ENCODE data around the gene KRTAP1-1.
"Not testable (repeated sequence)": the region's sequence is repeated elsewhere in the genome, so short reads cannot be mapped to it uniquely, and the experiment has no call there.

The KRTAP1-1 gene

DNA sequence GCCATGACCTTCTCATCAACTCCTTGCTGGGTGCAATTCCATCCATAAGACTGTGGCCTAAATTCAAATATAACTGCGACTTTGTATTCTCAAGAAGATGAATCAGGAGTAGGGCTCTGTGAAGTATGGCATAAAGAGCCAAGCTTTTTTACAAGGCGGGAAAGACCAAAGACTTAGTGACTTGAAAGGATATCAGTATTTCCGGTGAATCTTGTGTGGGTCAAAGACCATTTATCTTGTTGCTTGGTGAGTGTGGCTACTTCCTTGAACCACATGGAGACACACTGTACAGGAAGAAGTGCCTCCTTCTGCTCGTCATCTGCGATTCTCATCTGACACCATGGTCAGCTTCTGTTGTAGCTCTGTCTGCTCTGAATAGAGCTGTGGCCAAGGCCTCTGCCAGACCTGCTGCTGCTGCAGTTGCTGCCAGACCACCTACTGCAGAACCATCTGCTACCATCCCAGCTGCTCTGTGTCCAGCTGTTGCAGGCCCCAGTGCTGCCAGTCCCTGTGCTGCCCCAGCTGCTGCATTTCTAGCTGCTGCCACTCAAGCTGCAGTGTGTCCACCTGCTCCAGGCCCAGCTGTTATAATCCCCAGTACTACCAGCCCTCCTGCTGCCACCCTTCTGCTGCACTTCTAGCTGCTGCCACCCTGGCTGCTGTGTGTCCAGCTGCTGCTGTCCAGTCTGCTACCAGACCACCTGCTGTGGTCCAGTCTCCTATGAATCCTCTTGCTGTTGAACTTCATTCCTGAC is 30.5 kb upstream of the KRTAP1-1 start:
- Mint-ChIP-seq H3K27ac (peak overlapping the region in 1 of 3 experiments; percentile 5), H3K9me3 (peaks cover 6% of the 10 kb centered on the region), H3K36me3 (ENCODE audit: low read depth) (no peaks in the 10 kb centered on the region), H3K27me3 (ENCODE audit: low read depth) (peaks cover 11% of the 10 kb centered on the region), H3K4me3 (no peak overlapping the region), H3K4me1 (no peaks in the 10 kb centered on the region)
- TF ChIP-seq, protein P1, sequence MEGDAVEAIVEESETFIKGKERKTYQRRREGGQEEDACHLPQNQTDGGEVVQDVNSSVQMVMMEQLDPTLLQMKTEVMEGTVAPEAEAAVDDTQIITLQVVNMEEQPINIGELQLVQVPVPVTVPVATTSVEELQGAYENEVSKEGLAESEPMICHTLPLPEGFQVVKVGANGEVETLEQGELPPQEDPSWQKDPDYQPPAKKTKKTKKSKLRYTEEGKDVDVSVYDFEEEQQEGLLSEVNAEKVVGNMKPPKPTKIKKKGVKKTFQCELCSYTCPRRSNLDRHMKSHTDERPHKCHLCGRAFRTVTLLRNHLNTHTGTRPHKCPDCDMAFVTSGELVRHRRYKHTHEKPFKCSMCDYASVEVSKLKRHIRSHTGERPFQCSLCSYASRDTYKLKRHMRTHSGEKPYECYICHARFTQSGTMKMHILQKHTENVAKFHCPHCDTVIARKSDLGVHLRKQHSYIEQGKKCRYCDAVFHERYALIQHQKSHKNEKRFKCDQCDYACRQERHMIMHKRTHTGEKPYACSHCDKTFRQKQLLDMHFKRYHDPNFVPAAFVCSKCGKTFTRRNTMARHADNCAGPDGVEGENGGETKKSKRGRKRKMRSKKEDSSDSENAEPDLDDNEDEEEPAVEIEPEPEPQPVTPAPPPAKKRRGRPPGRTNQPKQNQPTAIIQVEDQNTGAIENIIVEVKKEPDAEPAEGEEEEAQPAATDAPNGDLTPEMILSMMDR (IDR thresholded peaks at IDR 0.05; ENCODE audit: unreplicated experiment in 3 of 3): no peak

DNA sequence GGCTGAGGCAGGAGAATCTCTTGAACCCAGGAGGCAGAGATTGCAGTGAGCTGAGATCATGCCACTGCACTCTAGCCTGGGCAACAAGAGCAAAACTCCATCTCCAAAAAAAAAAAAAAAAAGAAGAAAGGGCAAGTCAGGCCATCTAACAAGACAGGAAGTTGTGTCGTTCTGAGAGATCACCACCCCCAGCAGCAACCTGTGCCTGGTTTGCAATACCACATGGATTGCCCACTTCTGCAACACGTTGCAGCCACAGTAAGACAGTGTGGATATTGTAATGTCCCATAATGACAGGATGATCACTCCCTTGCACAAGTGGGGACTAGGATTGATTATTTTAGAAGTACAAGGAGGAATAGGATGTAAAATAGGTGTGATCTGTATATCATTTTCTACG is 27.8 kb upstream of the KRTAP1-1 start:
- Mint-ChIP-seq H3K4me1 (no peaks in the 10 kb centered on the region), H3K36me3 (ENCODE audit: low read depth) (no peaks in the 10 kb centered on the region), H3K27ac (no peak overlapping the region), H3K27me3 (ENCODE audit: low read depth) (peaks cover 3% of the 10 kb centered on the region), H3K9me3 (no peaks in the 10 kb centered on the region), H3K4me3 (no peak overlapping the region)
- TF ChIP-seq, protein P1 (IDR thresholded peaks at IDR 0.05; ENCODE audit: unreplicated experiment in 3 of 3): no peak

DNA sequence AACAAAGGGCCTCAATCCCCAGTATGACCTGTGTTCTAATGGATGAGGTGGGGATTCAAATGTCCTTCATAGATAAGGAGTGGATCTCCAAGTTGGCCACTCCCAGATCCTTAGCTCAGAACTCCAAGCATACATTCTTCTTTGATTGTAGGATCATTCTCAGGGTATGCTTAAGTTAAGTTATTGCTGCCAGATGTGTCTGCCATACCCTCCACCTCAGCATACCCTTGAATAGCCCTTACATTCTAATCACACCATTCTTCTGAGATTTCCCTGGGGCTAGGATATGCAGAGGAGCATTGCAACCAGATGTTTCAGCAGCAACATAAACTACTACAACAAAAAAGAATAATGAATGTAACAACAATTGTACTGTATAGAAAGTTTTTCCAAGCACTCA is 26.0 kb upstream of the KRTAP1-1 start:
- Mint-ChIP-seq H3K27me3 (ENCODE audit: low read depth) (peaks cover 7% of the 10 kb centered on the region), H3K4me1 (no peaks in the 10 kb centered on the region), H3K9me3 (no peaks in the 10 kb centered on the region), H3K4me3 (no peak overlapping the region), H3K27ac (no peak overlapping the region), H3K36me3 (ENCODE audit: low read depth) (no peaks in the 10 kb centered on the region)
- TF ChIP-seq, protein P1 (IDR thresholded peaks at IDR 0.05; ENCODE audit: unreplicated experiment in 3 of 3): no peak

DNA sequence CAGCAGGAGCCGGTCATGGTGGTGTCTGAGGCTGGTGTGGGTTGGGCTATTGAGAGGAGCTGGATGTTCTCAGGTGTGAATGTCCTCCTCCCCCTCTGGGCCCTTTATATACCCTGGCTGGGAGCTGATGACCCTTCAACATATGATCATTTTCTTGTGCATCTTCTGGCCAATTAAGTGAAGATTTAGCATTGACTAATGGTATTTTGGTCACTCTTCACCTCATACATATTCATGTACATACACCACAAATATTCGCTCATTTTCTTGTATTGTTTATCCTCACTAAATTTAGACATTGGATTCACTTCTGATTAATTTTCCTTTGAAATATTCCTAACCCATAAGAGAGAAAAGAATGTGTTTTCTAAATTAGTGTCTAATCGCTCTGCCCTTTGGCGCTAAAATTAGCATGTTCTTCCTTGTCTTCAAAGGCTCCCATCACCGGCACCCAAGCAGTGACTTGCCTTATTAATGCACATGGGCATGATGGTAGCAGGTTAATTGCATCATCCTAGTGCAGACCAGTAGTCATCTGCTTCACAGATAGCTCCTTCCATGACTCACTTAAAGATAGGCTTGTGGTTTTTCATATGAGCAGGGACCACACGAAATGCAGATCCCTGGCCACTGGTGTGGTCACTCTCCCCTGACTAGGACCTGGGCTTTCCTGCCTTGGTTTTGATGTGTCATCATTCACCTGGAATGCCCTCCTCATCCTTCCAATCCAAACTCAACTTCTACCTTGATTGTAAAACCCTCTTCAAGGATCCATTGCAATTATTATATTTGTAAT is 24.8 kb upstream of the KRTAP1-1 start, which contains the start of gene KRTAP2-4:
KRTAP2-4 (minus strand) TSS at position 51 of the 796 bp plus-strand sequence; CDS start at position 17, 34 bp downstream.
- TF ChIP-seq, protein P1 (IDR thresholded peaks at IDR 0.05; ENCODE audit: unreplicated experiment in 3 of 3): no peak
- Mint-ChIP-seq H3K27ac (no peak within 1 kb of the TSS), H3K27me3 (ENCODE audit: low read depth) (peaks cover 7% of the 10 kb centered on the region), H3K9me3 (no peaks in the 10 kb centered on the region), H3K4me1 (no peaks in the 10 kb centered on the region), H3K4me3 (no peak within 1 kb of the TSS), H3K36me3 (ENCODE audit: low read depth) (no peaks in the 10 kb centered on the region)

DNA sequence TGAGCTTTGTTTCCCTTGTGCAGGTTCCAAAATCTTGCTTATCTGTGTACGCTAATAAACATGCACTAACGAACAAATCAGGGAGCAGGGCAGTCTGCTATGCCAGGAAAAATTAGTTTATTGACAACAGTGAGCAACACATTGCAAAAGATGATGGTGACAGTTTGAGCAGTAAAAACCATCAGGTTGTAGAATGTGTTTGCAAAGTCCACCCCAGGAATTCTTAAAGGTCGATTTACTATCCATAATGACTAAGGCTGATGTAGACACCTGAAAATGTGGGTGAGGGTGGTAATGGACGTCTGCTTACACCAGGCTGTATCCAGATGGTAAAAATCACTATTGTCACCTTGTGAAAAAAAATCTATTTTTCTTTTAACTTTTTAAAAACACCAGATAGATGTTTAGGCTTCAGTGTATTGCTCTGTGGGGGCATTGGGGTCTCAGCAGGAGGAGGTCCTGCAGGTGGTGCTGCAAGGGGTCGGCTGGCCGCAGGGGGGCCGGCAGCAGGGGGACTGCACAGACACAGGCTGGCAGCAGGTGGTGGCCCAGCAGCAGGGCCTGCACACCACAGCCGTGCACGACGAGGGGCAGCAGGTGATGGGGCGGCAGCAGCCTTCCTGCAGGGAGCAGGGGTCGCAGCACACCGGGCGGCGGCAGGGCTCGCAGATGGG is 23.9 kb upstream of the KRTAP1-1 start:
- not testable (repeated sequence) for H3K4me3 Mint-ChIP-seq; H3K9me3 Mint-ChIP-seq; H3K4me1 Mint-ChIP-seq; H3K27ac Mint-ChIP-seq; H3K36me3 Mint-ChIP-seq (ENCODE audit: low read depth); H3K27me3 Mint-ChIP-seq (ENCODE audit: low read depth)

DNA sequence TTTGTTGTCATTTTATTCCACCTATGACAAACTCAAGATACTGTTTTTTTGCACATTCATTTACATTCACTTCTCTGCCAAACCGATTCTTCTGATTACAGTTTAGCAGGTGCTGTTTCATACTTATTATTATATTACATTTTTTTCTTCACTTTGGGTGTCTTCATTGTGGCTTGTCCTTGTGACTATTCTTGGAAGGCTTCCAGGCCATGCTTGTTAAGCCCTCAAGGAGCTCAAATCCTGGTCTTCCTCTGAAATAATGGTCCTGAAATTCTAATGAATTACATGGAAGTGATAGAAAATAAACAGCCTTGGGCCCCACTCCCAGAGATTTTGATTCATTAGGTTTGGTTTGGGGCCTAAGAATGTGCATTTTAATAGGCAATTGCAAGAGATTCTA is 23.1 kb upstream of the KRTAP1-1 start:
- Mint-ChIP-seq H3K4me1 (no peaks in the 10 kb centered on the region), H3K36me3 (ENCODE audit: low read depth) (no peaks in the 10 kb centered on the region), H3K27ac (no peak overlapping the region), H3K9me3 (no peaks in the 10 kb centered on the region), H3K4me3 (no peak overlapping the region), H3K27me3 (ENCODE audit: low read depth) (peaks cover 7% of the 10 kb centered on the region)
- TF ChIP-seq, protein P1 (IDR thresholded peaks at IDR 0.05; ENCODE audit: unreplicated experiment in 3 of 3): no peak

Measured in nephron (organoid).